Measurements from ENCODE around the gene KIAA1328. TPM values are rescaled to one million over a fixed set of nuclear protein-coding genes. Genes with fewer than 3 reads are reported as not detected.

KIAA1328 gene
- polyA plus RNA-seq, 1 donor from 2014 or later, result 8.5 TPM

DNA sequence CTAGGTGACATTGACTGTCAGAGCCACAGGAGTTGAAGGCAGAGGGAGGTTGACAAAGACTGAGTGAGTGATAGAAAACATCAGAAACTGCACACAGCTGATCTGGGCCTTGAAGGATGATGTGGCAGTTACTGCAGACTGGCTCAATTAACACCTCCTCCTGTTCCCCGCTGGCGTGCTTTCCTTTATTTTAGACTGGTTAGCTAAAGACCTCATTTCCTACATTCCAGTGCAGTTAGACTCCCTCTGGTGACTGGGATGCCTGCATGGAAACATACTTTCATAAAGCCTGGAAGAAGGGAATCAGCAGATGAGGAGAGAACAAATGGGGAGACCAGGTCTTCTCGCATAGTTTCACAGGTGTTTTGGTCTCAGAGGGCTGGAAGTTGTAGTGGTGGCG lies 7.2 kb upstream of the KIAA1328 start:
- Histone ChIP-seq H3K4me2 (ENCODE audit: low read length) (no peak overlapping the region), H3K9me3 (ENCODE audit: low read length) (no peaks in the 10 kb centered on the region), H3K27ac (ENCODE audit: low read length) (no peak overlapping the region), H3K9me2 (ENCODE audit: insufficient read depth, low read length) (no peaks in the 10 kb centered on the region), H3K4me3 (ENCODE audit: low read length) (no peak overlapping the region), H3K9ac (ENCODE audit: low read length) (no peak overlapping the region), H3K79me2 (replicated peaks; ENCODE audit: insufficient read depth, low read length) (peaks cover 27% of the 10 kb centered on the region), H3K36me3 (ENCODE audit: insufficient read depth, low read length) (peaks cover 10% of the 10 kb centered on the region), H4K20me1 (ENCODE audit: insufficient read depth) (no peaks in the 10 kb centered on the region), H2AFZ (ENCODE audit: low read depth, low read length) (no peak overlapping the region), H3K27me3 (ENCODE audit: insufficient read depth, low read depth, low read length) (no peaks in the 10 kb centered on the region), H3F3A (ENCODE audit: insufficient read depth, low read length, poor library complexity, severe bottlenecking) (no peaks in the 10 kb centered on the region)
- TF ChIP-seq EP300 (conservative IDR thresholded peaks at IDR 0.05; ENCODE audit: poor library complexity, severe bottlenecking), result peak; percentile 59
- TF ChIP-seq, protein P1, sequence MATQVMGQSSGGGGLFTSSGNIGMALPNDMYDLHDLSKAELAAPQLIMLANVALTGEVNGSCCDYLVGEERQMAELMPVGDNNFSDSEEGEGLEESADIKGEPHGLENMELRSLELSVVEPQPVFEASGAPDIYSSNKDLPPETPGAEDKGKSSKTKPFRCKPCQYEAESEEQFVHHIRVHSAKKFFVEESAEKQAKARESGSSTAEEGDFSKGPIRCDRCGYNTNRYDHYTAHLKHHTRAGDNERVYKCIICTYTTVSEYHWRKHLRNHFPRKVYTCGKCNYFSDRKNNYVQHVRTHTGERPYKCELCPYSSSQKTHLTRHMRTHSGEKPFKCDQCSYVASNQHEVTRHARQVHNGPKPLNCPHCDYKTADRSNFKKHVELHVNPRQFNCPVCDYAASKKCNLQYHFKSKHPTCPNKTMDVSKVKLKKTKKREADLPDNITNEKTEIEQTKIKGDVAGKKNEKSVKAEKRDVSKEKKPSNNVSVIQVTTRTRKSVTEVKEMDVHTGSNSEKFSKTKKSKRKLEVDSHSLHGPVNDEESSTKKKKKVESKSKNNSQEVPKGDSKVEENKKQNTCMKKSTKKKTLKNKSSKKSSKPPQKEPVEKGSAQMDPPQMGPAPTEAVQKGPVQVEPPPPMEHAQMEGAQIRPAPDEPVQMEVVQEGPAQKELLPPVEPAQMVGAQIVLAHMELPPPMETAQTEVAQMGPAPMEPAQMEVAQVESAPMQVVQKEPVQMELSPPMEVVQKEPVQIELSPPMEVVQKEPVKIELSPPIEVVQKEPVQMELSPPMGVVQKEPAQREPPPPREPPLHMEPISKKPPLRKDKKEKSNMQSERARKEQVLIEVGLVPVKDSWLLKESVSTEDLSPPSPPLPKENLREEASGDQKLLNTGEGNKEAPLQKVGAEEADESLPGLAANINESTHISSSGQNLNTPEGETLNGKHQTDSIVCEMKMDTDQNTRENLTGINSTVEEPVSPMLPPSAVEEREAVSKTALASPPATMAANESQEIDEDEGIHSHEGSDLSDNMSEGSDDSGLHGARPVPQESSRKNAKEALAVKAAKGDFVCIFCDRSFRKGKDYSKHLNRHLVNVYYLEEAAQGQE (IDR thresholded peaks at IDR 0.05; ENCODE audit: borderline replicate concordance), result no peak
- no peak for TF ChIP-seq RAD21 (conservative IDR thresholded peaks at IDR 0.05)
- TF ChIP-seq, protein P2, sequence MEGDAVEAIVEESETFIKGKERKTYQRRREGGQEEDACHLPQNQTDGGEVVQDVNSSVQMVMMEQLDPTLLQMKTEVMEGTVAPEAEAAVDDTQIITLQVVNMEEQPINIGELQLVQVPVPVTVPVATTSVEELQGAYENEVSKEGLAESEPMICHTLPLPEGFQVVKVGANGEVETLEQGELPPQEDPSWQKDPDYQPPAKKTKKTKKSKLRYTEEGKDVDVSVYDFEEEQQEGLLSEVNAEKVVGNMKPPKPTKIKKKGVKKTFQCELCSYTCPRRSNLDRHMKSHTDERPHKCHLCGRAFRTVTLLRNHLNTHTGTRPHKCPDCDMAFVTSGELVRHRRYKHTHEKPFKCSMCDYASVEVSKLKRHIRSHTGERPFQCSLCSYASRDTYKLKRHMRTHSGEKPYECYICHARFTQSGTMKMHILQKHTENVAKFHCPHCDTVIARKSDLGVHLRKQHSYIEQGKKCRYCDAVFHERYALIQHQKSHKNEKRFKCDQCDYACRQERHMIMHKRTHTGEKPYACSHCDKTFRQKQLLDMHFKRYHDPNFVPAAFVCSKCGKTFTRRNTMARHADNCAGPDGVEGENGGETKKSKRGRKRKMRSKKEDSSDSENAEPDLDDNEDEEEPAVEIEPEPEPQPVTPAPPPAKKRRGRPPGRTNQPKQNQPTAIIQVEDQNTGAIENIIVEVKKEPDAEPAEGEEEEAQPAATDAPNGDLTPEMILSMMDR (IDR thresholded peaks at IDR 0.05; ENCODE audit: poor library complexity, severe bottlenecking), result no peak

DNA sequence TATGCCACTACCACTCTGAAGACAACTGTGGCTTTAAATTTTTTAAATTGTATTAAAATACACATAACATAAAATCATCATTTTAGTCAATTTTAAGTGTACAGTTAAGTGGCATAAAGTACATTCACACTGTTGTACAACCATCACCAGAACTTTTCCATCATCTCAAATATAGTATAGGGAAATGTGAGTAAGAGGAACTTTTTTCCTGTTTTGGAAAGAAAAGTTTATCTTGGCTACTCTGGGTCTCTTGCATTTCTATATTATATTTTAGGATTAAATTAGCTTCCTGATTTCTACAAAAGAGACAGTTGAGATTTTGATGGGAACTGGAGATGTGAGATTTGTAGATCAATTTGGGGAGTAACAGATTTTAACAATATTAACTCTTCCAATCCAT lies 3.4 kb upstream of the KIAA1328 start:
- no peaks in the 10 kb centered on the region for H3K9me3 ChIP-seq (ENCODE audit: low read length)
- no peaks in the 10 kb centered on the region for H3K27me3 ChIP-seq (ENCODE audit: insufficient read depth, low read depth, low read length)
- no peaks in the 10 kb centered on the region for H3K36me3 ChIP-seq (ENCODE audit: insufficient read depth, low read length)
- H3K79me2 ChIP-seq (replicated peaks; ENCODE audit: insufficient read depth, low read length), result peaks cover 28% of the 10 kb centered on the region
- H3K9ac ChIP-seq (ENCODE audit: low read length), result no peak overlapping the region
- H3K27ac ChIP-seq (ENCODE audit: low read length), result no peak overlapping the region
- H3F3A ChIP-seq (ENCODE audit: insufficient read depth, low read length, poor library complexity, severe bottlenecking), result no peaks in the 10 kb centered on the region
- H3K9me2 ChIP-seq (ENCODE audit: insufficient read depth, low read length), result no peaks in the 10 kb centered on the region
- no peak overlapping the region for H2AFZ ChIP-seq (ENCODE audit: low read depth, low read length)
- no peaks in the 10 kb centered on the region for H4K20me1 ChIP-seq (ENCODE audit: insufficient read depth)
- H3K4me2 ChIP-seq (ENCODE audit: low read length), result no peak overlapping the region
- no peak overlapping the region for H3K4me3 ChIP-seq (ENCODE audit: low read length)
- no peak for TF ChIP-seq SMC3 (conservative IDR thresholded peaks at IDR 0.05; ENCODE audit: poor library complexity)
- no peak for TF ChIP-seq EZH2 (IDR thresholded peaks at IDR 0.05; ENCODE audit: borderline replicate concordance, insufficient read depth, low read length, poor library complexity, severe bottlenecking)
- TF ChIP-seq, protein P1 (IDR thresholded peaks at IDR 0.05; ENCODE audit: borderline replicate concordance), result no peak
- no peak for TF ChIP-seq EP300 (conservative IDR thresholded peaks at IDR 0.05; ENCODE audit: poor library complexity, severe bottlenecking)
- TF ChIP-seq POLR2AphosphoS5 (IDR thresholded peaks at IDR 0.05), result no peak
- no peak for TF ChIP-seq MXI1 (conservative IDR thresholded peaks at IDR 0.05; ENCODE audit: poor library complexity, severe bottlenecking)
- TF ChIP-seq RAD21 (conservative IDR thresholded peaks at IDR 0.05), result no peak
- TF ChIP-seq, protein P2 (IDR thresholded peaks at IDR 0.05; ENCODE audit: poor library complexity, severe bottlenecking), result no peak
- TF ChIP-seq TAF1 (IDR thresholded peaks at IDR 0.05; ENCODE audit: low read depth), result no peak

All from neural cell (in vitro differentiated cells).